ENCODE data around the gene MDP1.

GRCh38 chr14:24253936-24254335 lies 38.1 kb upstream of the MDP1 start:
- TF ChIP-seq ATF3 (CRISPR knock-in tag; conservative IDR thresholded peaks at IDR 0.05) (no peak), ARID4B (CRISPR knock-in tag; IDR thresholded peaks at IDR 0.05; ENCODE audit: borderline replicate concordance) (no peak), USF2 (CRISPR knock-in tag; IDR thresholded peaks at IDR 0.05) (no peak), ZNF396 (CRISPR knock-in tag; IDR thresholded peaks at IDR 0.05; ENCODE audit: borderline replicate concordance) (no peak), FOXP1 (CRISPR knock-in tag; IDR thresholded peaks at IDR 0.05; ENCODE audit: borderline replicate concordance) (no peak), JUN (CRISPR knock-in tag; IDR thresholded peaks at IDR 0.05) (no peak), ATF1 (CRISPR knock-in tag; IDR thresholded peaks at IDR 0.05) (no peak), CTCF (IDR thresholded peaks at IDR 0.05) (no peak), ZNF263 (CRISPR knock-in tag; IDR thresholded peaks at IDR 0.05; ENCODE audit: low read depth) (no peak)

Measured in WTC11 (cell line).